Muscle of leg (tissue), 11 donors: Measurements from ENCODE around the gene PKM. TPM values are rescaled to one million over a fixed set of nuclear protein-coding genes. Genes with fewer than 3 reads are reported as not detected.

Experiments
- DNase-seq: peaks from one replicate; pipeline ENCODE4 v3.0.0; 2013
- H3K27ac ChIP-seq: one replicate; pipeline ENCODE4 v1.5.1; 2013; ENCODE audit warnings: mild to moderate bottlenecking, low read length, control low read depth
- H3K27me3 ChIP-seq: one replicate; pipeline ENCODE4 v1.6.1; 2013; ENCODE audit warnings: low read length; ENCODE audit not compliant: control insufficient read depth, insufficient read depth
- H3K36me3 ChIP-seq: one replicate; pipeline ENCODE4 v1.6.1; 2013; ENCODE audit warnings: low read length; ENCODE audit not compliant: control insufficient read depth, insufficient read depth
- H3K4me1 ChIP-seq: one replicate; pipeline ENCODE4 v1.6.1; 2013; ENCODE audit warnings: low read length; ENCODE audit not compliant: control insufficient read depth, insufficient read depth
- H3K4me3 ChIP-seq: one replicate; pipeline ENCODE4 v1.5.1; 2013; ENCODE audit warnings: low read length, control low read depth
- H3K9me3 ChIP-seq: replicated peaks from 2 replicates; pipeline ENCODE4 v1.6.1; 2013; ENCODE audit warnings: low read depth, low read length; ENCODE audit not compliant: control insufficient read depth
- WGBS: methylation state at CpG from one replicate; pipeline ENCODE4 v1.1.5; 2013; ENCODE audit warnings: missing lambda C conversion rate; ENCODE audit not compliant: insufficient coverage; 5-methylcytosine and 5-hydroxymethylcytosine counted together
- polyA plus RNA-seq, 8 donors: library from polyadenylated mRNA; unstranded; fragments of 120-200 nt; gene quantifications; one replicate each; pipeline versions ENCODE4 v1.2.1 to v1.2.3, GENCODE V29; 2013; ENCODE audit warnings: inconsistent platforms in 1 of 8, low replicate concordance in 1 of 8; ENCODE audit not compliant: insufficient read length in 8 of 8, insufficient read depth in 1 of 8
- total RNA-seq: library from RNA; stranded (reverse); fragments of 120-200 nt; gene quantifications from one replicate; pipeline ENCODE4 v1.2.4, GENCODE V29; 2013

Gene PKM
- total and polyA plus RNA-seq, 9 donors: 727 to 984 (median 841) TPM

DNA sequence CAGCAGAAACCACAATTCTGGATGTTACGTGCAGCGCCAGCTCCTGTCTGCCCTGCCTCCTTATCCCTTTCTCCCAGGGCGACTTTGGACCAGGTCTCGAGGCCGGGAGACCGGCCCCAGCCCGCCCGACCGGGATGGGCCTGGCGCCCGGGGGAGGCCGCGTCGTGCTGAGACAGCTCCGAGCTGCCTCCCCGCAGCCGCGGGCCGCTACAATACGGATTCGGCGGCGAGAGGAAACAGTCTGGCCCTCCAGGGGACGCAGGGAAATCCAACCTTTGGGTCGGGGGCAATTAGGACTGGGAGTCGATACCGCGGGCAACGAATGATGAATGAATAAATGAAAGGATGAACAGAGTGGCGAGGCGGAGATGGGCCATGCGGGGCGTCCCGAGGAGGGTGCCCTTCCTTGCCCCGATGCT, 33.9 kb downstream of the PKM start:
- Histone ChIP-seq H3K4me3 (peak overlapping the region; percentile 26), H3K4me1 (peaks cover 46% of the 10 kb centered on the region), H3K27ac (no peak overlapping the region), H3K9me3 (no peaks in the 10 kb centered on the region), H3K36me3 (peaks cover 39% of the 10 kb centered on the region), H3K27me3 (peaks cover 31% of the 10 kb centered on the region)
- 1% methylated on average over 30 of the region's 35 CpGs for WGBS
- no peak for DNase-seq

DNA sequence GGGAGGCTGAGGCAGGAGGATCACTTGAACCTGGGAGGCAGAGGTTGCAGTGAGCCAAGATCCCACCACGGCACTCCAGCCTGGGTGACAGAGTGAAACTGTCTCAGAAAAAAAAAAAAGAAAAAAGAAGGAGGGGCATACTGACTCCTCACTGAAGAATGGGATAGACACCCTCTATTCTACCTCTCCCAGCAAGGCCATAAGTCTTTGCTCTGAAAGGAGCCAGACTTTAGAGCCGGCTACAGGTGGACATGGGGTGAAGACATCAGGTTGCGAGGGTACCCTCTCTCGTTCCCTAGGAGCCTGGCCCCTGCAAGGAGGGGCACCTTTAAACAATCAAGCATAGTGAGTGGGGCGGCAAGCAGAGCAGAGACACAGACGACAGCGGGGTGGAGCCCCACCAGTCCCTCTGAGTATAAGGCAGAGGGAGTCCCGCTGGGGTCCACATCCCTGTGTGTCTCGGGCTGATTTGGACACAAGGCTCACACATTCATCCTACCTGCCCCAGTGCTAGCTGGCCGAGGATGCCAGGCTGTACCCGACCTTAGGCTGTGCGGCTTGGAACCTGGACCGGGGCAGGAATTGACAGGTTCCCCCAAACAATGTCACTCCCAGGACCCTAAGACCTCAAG, 34.5 kb downstream of the PKM start:
- peaks cover 41% of the 10 kb centered on the region for H3K4me1 ChIP-seq
- H3K27me3 ChIP-seq: peaks cover 31% of the 10 kb centered on the region
- no peak overlapping the region for H3K27ac ChIP-seq

DNA sequence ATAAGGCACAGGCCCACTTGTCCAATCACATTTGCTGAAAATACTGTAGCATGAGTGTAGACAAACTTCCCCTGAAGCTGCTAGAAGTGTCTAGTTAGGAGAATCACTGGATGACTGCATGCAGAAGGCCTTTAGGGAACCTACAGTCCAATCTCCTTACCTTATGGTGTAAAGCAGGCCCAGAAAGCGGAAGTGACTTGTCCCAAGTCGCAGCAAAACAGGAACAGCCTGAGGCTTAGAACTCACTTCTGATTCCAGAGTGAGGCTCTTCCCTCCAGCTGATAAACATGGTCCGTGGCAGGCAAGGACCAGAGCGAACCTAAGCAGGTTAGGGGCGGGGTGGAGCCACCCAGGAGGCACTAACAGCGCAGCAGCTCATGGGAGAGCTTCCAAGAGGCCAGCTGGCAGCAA, 35.9 kb downstream of the PKM start:
- no peak overlapping the region for H3K27ac ChIP-seq
- H3K4me3 ChIP-seq: no peak overlapping the region
- H3K9me3 ChIP-seq: no peaks in the 10 kb centered on the region
- H3K36me3 ChIP-seq: peaks cover 21% of the 10 kb centered on the region
- peaks cover 28% of the 10 kb centered on the region for H3K4me1 ChIP-seq
- peaks cover 31% of the 10 kb centered on the region for H3K27me3 ChIP-seq
- 68% methylated on average over 4 of the region's 6 CpGs for WGBS
- DNase-seq: peak; percentile 60

More for the DNA sequence above, 34.5 kb downstream of the PKM start:
- Histone ChIP-seq H3K4me3 (no peak overlapping the region), H3K9me3 (no peaks in the 10 kb centered on the region), H3K36me3 (peaks cover 35% of the 10 kb centered on the region)
- DNase-seq: no peak
- WGBS: 58% methylated on average over 10 of the region's 13 CpGs

- Histone ChIP-seq H3K36me3 (peaks cover 9% of the 10 kb centered on the region), H3K9me3 (no peaks in the 10 kb centered on the region), H3K4me1 (peaks cover 16% of the 10 kb centered on the region), H3K27ac (no peak overlapping the region), H3K4me3 (no peak overlapping the region), H3K27me3 (peaks cover 33% of the 10 kb centered on the region)
- WGBS: 36% methylated on average over 5 of the region's 8 CpGs
- DNase-seq: no peak
Observed at GRCh38 chr15:72193836-72194396, 37.1 kb downstream of the PKM start.

DNA sequence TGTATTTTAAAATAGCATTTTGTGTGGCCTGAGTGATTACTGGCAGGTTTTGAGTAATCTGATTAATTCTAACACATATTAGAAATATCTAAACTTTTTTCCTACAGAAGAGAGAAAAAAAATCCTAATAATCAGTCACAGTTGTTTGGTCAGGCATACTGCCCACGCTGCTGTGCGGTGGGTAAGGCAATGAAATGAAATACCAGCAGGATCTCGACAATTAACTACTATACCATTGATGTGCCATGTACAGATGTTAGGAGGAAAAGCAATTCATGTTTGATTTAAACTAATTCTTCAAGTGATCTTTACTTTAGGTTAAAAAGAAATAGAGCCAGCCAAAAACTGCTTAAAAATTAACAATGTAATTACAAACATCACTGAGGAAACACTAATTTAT, 38.6 kb downstream of the PKM start:
- Histone ChIP-seq H3K4me1 (peaks cover 6% of the 10 kb centered on the region), H3K27ac (no peak overlapping the region), H3K36me3 (no peaks in the 10 kb centered on the region), H3K9me3 (no peaks in the 10 kb centered on the region), H3K27me3 (peaks cover 31% of the 10 kb centered on the region), H3K4me3 (no peak overlapping the region)
- no peak for DNase-seq
- no CpG with 5 or more reads among the region's 3 CpGs for WGBS

- WGBS: no CpG with 5 or more reads among the region's 2 CpGs
- no peak for DNase-seq
- Histone ChIP-seq H3K9me3 (no peaks in the 10 kb centered on the region), H3K27ac (no peak overlapping the region), H3K4me1 (peaks cover 3% of the 10 kb centered on the region), H3K36me3 (no peaks in the 10 kb centered on the region), H3K27me3 (peaks cover 24% of the 10 kb centered on the region), H3K4me3 (no peak overlapping the region)
Observed at GRCh38 chr15:72189250-72189902, 41.6 kb downstream of the PKM start.

GRCh38 chr15:72184165-72184811, 46.7 kb downstream of the PKM start:
- Histone ChIP-seq H3K4me3 (no peak overlapping the region), H3K27me3 (peaks cover 37% of the 10 kb centered on the region), H3K9me3 (no peaks in the 10 kb centered on the region), H3K36me3 (no peaks in the 10 kb centered on the region), H3K4me1 (peaks cover 22% of the 10 kb centered on the region), H3K27ac (no peak overlapping the region)
- no peak for DNase-seq
- 2% methylated on average over 29 of the region's 34 CpGs for WGBS

- DNase-seq: no peak
- Histone ChIP-seq H3K36me3 (no peaks in the 10 kb centered on the region), H3K4me3 (no peak overlapping the region), H3K27me3 (peaks cover 36% of the 10 kb centered on the region), H3K9me3 (no peaks in the 10 kb centered on the region), H3K4me1 (peaks cover 22% of the 10 kb centered on the region), H3K27ac (no peak overlapping the region)
- 42% methylated on average over 7 of the region's 12 CpGs for WGBS
Observed at GRCh38 chr15:72183781-72184164, 47.2 kb downstream of the PKM start.

- Histone ChIP-seq H3K36me3 (no peaks in the 10 kb centered on the region), H3K9me3 (no peaks in the 10 kb centered on the region), H3K27me3 (peaks cover 30% of the 10 kb centered on the region), H3K27ac (no peak overlapping the region), H3K4me1 (peaks cover 22% of the 10 kb centered on the region), H3K4me3 (no peak overlapping the region)
- no peak for DNase-seq
- WGBS: no CpG with 5 or more reads among the region's 3 CpGs
Observed at GRCh38 chr15:72182673-72183072, 48.3 kb downstream of the PKM start.

GRCh38 chr15:72182244-72182643, 48.7 kb downstream of the PKM start:
- Histone ChIP-seq H3K9me3 (no peaks in the 10 kb centered on the region), H3K27ac (no peak overlapping the region), H3K36me3 (no peaks in the 10 kb centered on the region), H3K4me1 (peaks cover 22% of the 10 kb centered on the region), H3K4me3 (no peak overlapping the region), H3K27me3 (peaks cover 28% of the 10 kb centered on the region)
- DNase-seq: no peak
- WGBS: no CpG with 5 or more reads among the region's 3 CpGs
